ENCODE data around the gene PTPRO.
A peak's percentile ranks its signal among the peaks of the same experiment; 100 is the strongest.

Gene PTPRO

DNA sequence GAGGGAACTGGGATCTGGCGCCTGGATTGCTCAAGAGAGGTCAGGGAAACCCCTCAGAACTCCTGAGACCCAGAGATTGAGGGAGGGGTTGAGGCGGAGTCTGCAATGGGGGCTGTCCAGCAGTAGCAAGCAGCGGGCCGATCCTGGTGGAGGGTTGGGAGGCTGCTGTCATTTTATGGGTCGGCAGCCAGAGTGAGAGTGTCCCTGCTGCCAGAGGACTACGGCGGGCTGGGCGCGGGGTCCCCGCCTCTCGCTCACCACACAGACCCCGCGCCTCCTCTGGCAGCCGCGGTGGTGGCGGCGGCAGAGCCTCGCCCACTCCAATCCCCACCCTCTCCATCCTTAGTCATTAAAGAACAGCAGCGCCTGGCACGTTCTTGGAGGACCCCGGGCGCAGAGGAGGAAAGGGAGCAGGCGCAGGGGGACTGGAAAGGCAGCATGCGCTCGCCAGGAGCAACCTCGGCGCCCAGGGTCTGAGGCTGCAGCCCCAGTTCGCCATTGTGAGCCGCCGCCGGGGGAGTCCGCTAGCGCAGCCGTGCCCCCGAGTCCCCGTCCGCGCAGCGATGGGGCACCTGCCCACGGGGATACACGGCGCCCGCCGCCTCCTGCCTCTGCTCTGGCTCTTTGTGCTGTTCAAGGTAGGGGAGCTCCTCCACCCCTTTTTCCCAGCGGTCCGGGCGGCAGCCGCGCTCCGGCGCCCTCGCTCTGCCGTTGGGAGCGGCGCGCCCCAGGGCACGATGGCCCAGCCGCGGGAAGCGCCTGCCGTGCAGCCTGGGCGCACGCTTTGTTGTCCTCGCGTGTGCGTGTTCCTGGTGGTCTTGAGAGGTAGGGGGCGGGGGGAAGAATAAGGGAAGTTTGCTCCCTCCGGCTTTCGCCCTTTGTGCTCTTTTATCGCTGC, at the start of gene PTPRO:
PTPRO (plus strand) TSS at position 345 of the 898 bp plus-strand sequence.
- DNase-seq = peak; percentile 5 to 27

- DNase-seq = no peak
Measured at GRCh38 chr12:15273896-15274295, 48.4 kb upstream of the PTPRO start.

GRCh38 chr12:15274561-15274967, 47.7 kb upstream of the PTPRO start:
- DNase-seq = no peak

DNA sequence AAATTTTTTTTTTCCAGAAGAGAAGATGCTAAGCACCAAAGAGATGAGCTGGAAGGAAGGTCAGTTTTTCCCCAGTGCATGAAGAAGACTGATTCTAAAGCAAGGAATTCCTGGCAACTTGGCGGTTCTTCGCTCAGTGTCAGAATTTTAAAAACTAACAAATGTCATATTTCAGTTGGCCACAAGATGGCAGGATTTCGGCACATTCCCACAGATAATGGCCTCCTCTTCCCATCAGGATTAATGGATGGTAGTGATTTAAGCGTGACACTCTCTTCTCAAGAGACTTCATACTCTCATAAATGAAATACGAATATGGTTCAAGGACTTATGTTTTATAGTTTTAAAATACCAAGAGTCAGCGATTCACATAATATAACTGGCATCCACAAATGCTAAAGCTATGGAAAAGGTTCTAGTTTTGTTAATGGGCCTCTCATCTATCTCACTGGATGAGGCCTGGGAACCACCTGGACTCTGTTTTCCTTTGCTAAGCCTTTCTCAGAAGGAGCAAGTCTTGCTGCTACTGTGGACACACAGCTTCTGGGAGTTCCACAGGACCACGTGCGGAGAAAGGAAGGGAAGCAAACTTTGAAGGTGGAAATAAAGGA, 46.1 kb upstream of the PTPRO start:
- DNase-seq = peak; percentile 32 to 60

DNA sequence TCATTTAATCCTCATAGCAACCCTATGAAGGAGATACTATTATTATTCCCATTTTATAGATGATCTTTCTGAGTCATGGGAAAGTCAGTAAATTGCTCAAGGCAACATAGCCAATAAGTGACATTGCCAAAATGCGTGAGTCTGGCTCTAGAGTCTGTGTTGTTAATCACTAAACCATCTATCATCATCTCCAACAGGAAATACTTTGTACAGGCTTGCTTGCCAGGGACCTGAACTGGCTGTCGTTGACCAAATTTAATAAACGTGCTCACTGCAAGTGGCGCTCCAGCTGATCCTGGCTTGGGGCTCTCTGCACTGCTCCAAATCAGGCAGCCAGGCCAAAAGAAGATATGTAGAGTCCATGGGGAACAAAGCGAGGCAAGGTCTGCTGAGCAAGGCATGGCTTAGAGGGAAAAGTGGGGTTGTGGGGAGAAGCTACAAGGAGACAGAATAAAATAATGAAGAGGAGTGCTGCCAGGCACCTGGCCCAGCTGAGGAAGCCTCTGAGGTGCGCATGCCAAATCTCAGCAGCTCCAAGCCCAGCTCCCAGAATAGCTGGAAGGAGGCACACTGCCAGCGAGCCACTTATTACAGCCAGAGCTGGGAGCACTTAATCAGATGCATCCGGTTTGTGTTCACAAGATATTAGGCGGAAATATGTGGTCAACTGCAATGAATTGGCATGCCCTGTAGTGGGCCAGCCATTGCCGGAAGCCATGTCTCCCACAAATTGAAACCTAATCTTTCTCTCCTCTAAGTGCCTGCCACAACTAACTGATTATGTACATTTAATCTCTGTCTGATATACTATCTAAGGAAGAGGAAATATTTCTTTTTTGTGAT, 43.3 kb upstream of the PTPRO start:
- DNase-seq = peak; percentile 85 to 92

GRCh38 chr12:15280930-15281329, 41.4 kb upstream of the PTPRO start:
- DNase-seq = no peak

DNA sequence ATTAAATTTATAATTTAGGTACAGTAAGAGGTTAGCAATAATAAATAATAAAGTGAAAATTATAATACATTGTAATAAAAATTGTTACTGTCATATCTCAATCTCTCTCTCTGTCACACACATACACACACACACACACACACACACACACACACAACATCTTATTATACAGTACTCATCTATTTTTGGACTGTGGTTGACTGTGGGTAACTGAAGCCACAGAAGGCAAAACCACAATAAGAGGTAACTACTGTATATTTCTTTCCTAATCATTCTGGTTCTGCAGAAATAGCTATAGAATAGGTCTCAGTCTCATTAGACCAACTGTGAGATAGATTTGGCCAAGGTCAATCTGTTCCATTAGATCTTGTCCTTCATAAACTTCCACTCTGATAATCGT, 33.1 kb upstream of the PTPRO start:
- DNase-seq = no peak

- no peak for DNase-seq
Measured at GRCh38 chr12:15293731-15294130, 28.6 kb upstream of the PTPRO start.

DNA sequence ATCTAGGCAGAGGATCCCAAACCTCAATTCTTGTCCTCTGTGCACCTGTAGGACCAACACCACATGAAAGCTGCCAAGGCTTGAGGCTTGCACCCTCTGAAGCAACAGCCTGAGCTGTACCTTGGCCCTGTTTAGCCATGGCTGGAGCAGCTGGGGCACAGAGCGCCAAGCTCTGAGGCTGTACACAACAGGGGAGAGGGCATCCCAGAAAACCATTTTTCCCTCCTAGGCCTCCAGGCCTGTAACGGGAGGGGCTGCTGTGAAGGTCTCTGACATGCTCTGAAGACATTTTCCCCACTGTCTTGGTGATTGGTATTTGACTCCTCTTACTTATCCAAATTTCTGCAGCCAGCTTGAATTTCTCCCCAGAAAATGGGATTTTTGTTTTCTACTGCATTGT, 22.4 kb upstream of the PTPRO start:
- no peak for DNase-seq

GRCh38 chr12:15304296-15304695, 18.0 kb upstream of the PTPRO start:
- DNase-seq = no peak

DNA sequence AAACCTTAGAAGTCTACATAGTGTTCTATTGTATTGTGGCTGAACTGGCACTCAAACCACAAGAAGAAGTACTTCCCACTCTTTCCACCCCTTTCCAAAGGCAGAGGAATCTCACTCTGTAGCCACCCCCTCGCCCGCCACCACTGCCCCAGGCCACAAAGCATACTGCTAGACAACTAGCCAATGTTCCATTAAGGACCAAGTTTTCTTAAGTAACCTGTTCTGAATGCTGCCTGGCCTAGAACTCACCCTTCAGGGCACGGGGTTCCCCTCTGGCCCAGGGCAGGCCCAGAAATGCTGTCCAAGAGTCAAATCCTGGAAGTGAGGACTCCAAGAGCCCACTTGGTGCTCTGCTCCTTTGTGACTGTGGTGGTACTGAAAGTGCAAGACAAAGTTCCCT, 15.7 kb upstream of the PTPRO start:
- DNase-seq = no peak

- no peak for DNase-seq
Measured at GRCh38 chr12:15307079-15307478, 15.2 kb upstream of the PTPRO start.

- DNase-seq = no peak
Measured at GRCh38 chr12:15318841-15319240, 3.5 kb upstream of the PTPRO start.

- DNase-seq = no peak
Measured at GRCh38 chr12:15320881-15321280, 1.4 kb upstream of the PTPRO start.

GRCh38 chr12:15323480-15323879, 1.2 kb downstream of the PTPRO start:
- DNase-seq = no peak

- no peak for DNase-seq
Measured at GRCh38 chr12:15329891-15330290, 7.6 kb downstream of the PTPRO start.

- DNase-seq = no peak
Measured at GRCh38 chr12:15334225-15334624, 11.9 kb downstream of the PTPRO start.

DNA sequence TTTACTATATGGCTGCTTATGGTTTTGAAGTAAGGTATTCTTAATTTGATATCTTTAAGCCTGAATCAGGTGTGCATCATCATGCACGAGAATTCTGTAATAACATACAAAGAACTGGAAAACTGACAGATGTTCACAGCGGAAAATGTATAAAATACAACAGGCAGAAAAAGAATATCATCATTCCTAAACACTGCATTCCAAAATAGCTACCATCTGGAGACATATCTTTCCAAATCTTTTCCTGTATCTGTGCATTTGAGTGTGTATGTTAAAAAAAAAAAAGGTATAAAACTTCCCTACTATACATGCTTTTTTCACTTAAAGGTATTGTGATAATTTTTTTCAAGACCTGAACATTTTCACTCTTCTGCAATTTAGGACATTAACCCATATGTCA, 13.7 kb downstream of the PTPRO start:
- no peak for DNase-seq

GRCh38 chr12:15336768-15337553, 14.7 kb downstream of the PTPRO start:
- DNase-seq = no peak

DNA sequence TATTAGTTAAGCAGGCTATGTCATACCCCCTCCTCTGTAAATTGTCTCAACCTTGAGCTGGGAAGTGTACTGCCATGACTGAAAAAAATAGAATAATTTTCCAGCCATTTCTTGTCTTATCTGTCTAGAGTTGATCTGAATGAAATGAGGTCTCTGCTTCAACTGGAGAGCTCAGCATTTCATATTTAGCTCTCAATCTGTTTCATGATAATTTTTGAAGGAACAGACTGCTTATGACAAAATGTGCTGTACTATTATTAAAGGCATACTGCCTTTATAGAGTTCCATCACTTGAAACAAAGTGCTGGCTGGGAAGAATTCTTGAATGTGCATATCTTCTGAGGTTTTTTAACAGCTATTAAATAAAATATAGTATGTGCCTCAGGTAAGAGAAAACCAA, 19.1 kb downstream of the PTPRO start:
- DNase-seq = no peak

DNA sequence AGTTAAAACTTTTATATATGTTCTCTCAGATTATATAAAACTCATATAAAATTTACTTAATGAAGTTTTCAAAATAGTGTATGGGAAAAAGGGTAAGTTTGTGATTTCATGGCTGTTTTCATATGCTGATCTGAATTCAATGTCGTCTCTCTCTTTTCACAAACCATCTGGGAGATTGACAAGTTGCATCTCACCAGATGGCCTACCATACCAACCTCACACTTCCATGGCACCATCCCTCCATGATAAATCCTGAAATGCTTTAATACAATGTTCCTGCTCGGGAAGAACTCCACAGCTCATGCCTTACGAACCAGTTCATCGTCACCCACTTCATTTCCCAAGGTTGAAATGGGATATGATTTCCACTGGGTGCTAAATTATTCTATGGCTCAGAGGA, 22.3 kb downstream of the PTPRO start:
- no peak for DNase-seq

- DNase-seq = no peak
Measured at GRCh38 chr12:15346488-15346887, 24.2 kb downstream of the PTPRO start.

DNA sequence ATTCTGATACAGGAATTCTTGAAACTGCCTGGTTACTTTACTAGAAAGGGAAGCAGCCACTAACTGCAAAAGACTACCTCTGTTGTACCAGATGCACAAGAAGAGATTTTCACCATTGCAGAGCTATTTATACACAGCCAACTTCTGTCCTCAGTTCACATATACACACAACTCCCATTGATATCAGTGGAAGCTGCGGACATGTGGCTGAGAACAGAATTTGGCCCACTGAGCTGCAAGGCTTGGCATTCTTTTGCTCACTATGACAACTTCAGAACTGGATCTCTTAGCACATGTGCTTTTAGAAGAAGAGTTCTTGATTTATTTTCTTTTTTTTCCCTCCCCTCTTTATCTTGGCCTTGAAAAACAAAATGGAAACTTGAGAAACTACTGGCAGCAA, 28.3 kb downstream of the PTPRO start:
- peak in 1 of 2 experiments; percentile 6 for DNase-seq

Measured in NCI-H446 (cell line).